Cardiac fibroblast (primary cell): Measurements from ENCODE around the gene SORD.
"Not testable (repeated sequence)": the region's sequence is repeated elsewhere in the genome, so short reads cannot be mapped to it uniquely, and the experiment has no call there.

Experiments
- DNase-seq, 2 donors: peaks; one replicate each; pipeline versions ENCODE4 v3.0.0 to v3.0.0-alpha.2; 2010; ENCODE audit warnings: low read depth in 2 of 2
- H3K4me3 ChIP-seq, 2 donors: replicated peaks in 1 of 2; 1 replicate in 1 of 2; 2 replicates in 1 of 2; pipeline ENCODE4 v1.5.1; 2011; ENCODE audit warnings: low read depth in 2 of 2, low read length in 2 of 2, mild to moderate bottlenecking in 2 of 2, moderate library complexity in 1 of 2
- CTCF ChIP-seq: IDR thresholded peaks from one replicate; pipeline ENCODE4 v1.5.1; 2011; ENCODE audit warnings: low read depth, mild to moderate bottlenecking, low read length, inconsistent platforms

Gene SORD

GRCh38 chr15:45048794-45049631 lies 26.0 kb downstream of the SORD start:
- H3K4me3 ChIP-seq, result no peak overlapping the region
- peak in 1 of 2 donors; percentile 87 for DNase-seq
- TF ChIP-seq CTCF, result no peak

- no peak for DNase-seq
- no peak overlapping the region for H3K4me3 ChIP-seq
- TF ChIP-seq CTCF, result no peak
Measured at GRCh38 chr15:45050587-45050986, 27.6 kb downstream of the SORD start.

GRCh38 chr15:45052676-45053075 lies 29.7 kb downstream of the SORD start:
- not testable (repeated sequence) for DNase-seq, H3K4me3 ChIP-seq

GRCh38 chr15:45058690-45059675 lies 36.0 kb downstream of the SORD start:
- not testable (repeated sequence) for H3K4me3 ChIP-seq, DNase-seq

- DNase-seq, result not testable (repeated sequence)
Measured at GRCh38 chr15:45062301-45062700, 39.3 kb downstream of the SORD start.

GRCh38 chr15:45064386-45064785 lies 41.4 kb downstream of the SORD start:
- H3K4me3 ChIP-seq, result no peak overlapping the region
- no peak for TF ChIP-seq CTCF
- peak; percentile 12 to 37 for DNase-seq

More at GRCh38 chr15:45062301-45062700, 39.3 kb downstream of the SORD start:
- H3K4me3 ChIP-seq, result not testable (repeated sequence)

GRCh38 chr15:45069942-45070360 lies 47.0 kb downstream of the SORD start:
- DNase-seq, H3K4me3 ChIP-seq: not testable (repeated sequence)

GRCh38 chr15:45073602-45074001 lies 50.6 kb downstream of the SORD start:
- H3K4me3 ChIP-seq, DNase-seq: not testable (repeated sequence)

- not testable (repeated sequence) for DNase-seq, H3K4me3 ChIP-seq
Measured at GRCh38 chr15:45075440-45076320, 52.7 kb downstream of the SORD start.

GRCh38 chr15:45077391-45077790 lies 54.4 kb downstream of the SORD start:
- not testable (repeated sequence) for DNase-seq, H3K4me3 ChIP-seq

GRCh38 chr15:45079201-45079600 lies 56.2 kb downstream of the SORD start:
- DNase-seq, result not testable (repeated sequence)

GRCh38 chr15:45079628-45080246 lies 56.7 kb downstream of the SORD start:
- not testable (repeated sequence) for DNase-seq, H3K4me3 ChIP-seq

More at GRCh38 chr15:45079201-45079600, 56.2 kb downstream of the SORD start:
- H3K4me3 ChIP-seq, result not testable (repeated sequence)

- DNase-seq, H3K4me3 ChIP-seq: not testable (repeated sequence)
Measured at GRCh38 chr15:45080593-45080992, 57.6 kb downstream of the SORD start.
